Suprapubic skin (tissue), 4 donors: Measurements from ENCODE around the gene SCD5. TPM values are rescaled to one million over a fixed set of nuclear protein-coding genes. Genes with fewer than 3 reads are reported as not detected.

ENCODE experiments used
- DNase-seq, 2 donors: peaks; one replicate each; pipeline ENCODE4 v3.0.0-alpha.2; 2019; ENCODE audit warnings: low spot score in 2 of 2
- H3K27ac ChIP-seq: fragments of 200-600 bp; sonication (generic); one replicate; pipeline ENCODE4 v1.5.1; 2019
- H3K27me3 ChIP-seq: fragments of 200-600 bp; sonication (generic); one replicate; pipeline ENCODE4 v1.5.1; 2019
- H3K36me3 ChIP-seq: fragments of 200-600 bp; sonication (generic); one replicate; pipeline ENCODE4 v1.5.1; 2019
- H3K4me1 ChIP-seq: fragments of 200-600 bp; sonication (generic); one replicate; pipeline ENCODE4 v1.5.1; 2019
- H3K4me3 ChIP-seq: fragments of 200-600 bp; sonication (generic); one replicate; pipeline ENCODE4 v1.5.1; 2019; ENCODE audit warnings: mild to moderate bottlenecking
- H3K9me3 ChIP-seq: fragments of 200-600 bp; sonication (generic); one replicate; pipeline ENCODE4 v1.5.1; 2019
- CTCF ChIP-seq, 2 donors: fragments of 200-600 bp in 1 of 2; fragments of 450-650 bp in 1 of 2; sonication (generic) in 1 of 2; IDR thresholded peaks; one replicate each; pipeline ENCODE4 v1.5.1; 2016 to 2019; ENCODE audit warnings: antibody characterized with exemption in 2 of 2, mild to moderate bottlenecking in 1 of 2, moderate library complexity in 1 of 2
- EP300 ChIP-seq: sonication (generic); formaldehyde crosslinking; IDR thresholded peaks from one replicate; pipeline ENCODE4 v1.6.1; 2017; ENCODE audit warnings: antibody characterized with exemption
- POLR2A ChIP-seq, 2 donors: fragments of 450-650 bp; IDR thresholded peaks; one replicate each; pipeline ENCODE4 v1.6.1; 2017; ENCODE audit warnings: antibody characterized with exemption in 2 of 2, mild to moderate bottlenecking in 2 of 2, moderate library complexity in 2 of 2
- POLR2AphosphoS5 ChIP-seq, 3 donors: sonication (generic); formaldehyde crosslinking; IDR thresholded peaks; one replicate each; pipeline ENCODE4 v1.6.1; 2017; ENCODE audit warnings: antibody characterized with exemption in 3 of 3
- WGBS: methylation state at CpG from one replicate; pipeline ENCODE4 v1.1.5; 2018; 5-methylcytosine and 5-hydroxymethylcytosine counted together
- total RNA-seq, 4 donors: library from RNA; depleted of rRNA; stranded (reverse); fragments of >200 nt; gene quantifications; one replicate each; pipeline ENCODE4 v1.1.0, GENCODE V29; 2016

Gene SCD5
- total RNA-seq, 4 donors from 2014 or later: 5.6 to 13.2 (median 7.6) TPM

DNA sequence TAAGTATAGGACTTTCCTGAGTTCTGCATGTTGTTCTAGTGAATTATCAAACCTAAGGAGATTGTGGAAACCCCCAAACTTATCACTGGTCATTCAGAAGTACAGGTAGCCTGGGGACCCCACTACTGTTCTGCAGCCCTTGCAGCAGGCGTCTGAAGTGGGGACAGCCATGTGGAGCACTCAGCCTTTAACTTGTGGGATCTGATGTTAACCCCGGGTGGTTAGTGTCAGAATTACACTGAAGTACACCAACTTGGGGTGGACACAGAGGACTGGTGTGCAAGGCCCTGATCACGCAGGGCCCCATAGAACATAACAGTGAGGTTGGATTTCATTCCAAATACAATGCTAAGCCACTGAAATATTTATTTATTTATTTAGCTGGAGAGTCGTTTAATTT is 103.7 kb downstream of the SCD5 start:
- 88% methylated on average over 4 of the region's 4 CpGs for WGBS
- Histone ChIP-seq H3K27ac (no peak overlapping the region), H3K27me3 (no peaks in the 10 kb centered on the region), H3K9me3 (no peaks in the 10 kb centered on the region), H3K4me3 (no peak overlapping the region), H3K36me3 (no peaks in the 10 kb centered on the region), H3K4me1 (no peaks in the 10 kb centered on the region)
- TF ChIP-seq POLR2AphosphoS5 (IDR thresholded peaks at IDR 0.05) (no peak), EP300 (no peak), CTCF (IDR thresholded peaks at IDR 0.05) (no peak), POLR2A (IDR thresholded peaks at IDR 0.05) (no peak)
- no peak for DNase-seq

- Histone ChIP-seq H3K9me3 (no peaks in the 10 kb centered on the region), H3K27me3 (no peaks in the 10 kb centered on the region), H3K27ac (no peak overlapping the region), H3K36me3 (no peaks in the 10 kb centered on the region), H3K4me3 (no peak overlapping the region), H3K4me1 (no peaks in the 10 kb centered on the region)
- 85% methylated on average over 7 of the region's 8 CpGs for WGBS
- no peak for DNase-seq
- TF ChIP-seq EP300 (no peak), POLR2A (IDR thresholded peaks at IDR 0.05) (no peak), CTCF (IDR thresholded peaks at IDR 0.05) (no peak), POLR2AphosphoS5 (IDR thresholded peaks at IDR 0.05) (no peak)
Observed at GRCh38 chr4:82694046-82694445, 104.5 kb downstream of the SCD5 start.

- no peak for DNase-seq
- Histone ChIP-seq H3K4me3 (no peak overlapping the region), H3K27me3 (no peaks in the 10 kb centered on the region), H3K36me3 (no peaks in the 10 kb centered on the region), H3K27ac (no peak overlapping the region), H3K9me3 (no peaks in the 10 kb centered on the region), H3K4me1 (no peaks in the 10 kb centered on the region)
- WGBS: 100% methylated on average over 1 of the region's 18 CpGs
- TF ChIP-seq CTCF (IDR thresholded peaks at IDR 0.05) (no peak), POLR2A (IDR thresholded peaks at IDR 0.05) (no peak), EP300 (no peak), POLR2AphosphoS5 (IDR thresholded peaks at IDR 0.05) (no peak)
Observed at GRCh38 chr4:82692101-82692780, 106.4 kb downstream of the SCD5 start.

- DNase-seq: no peak
- Histone ChIP-seq H3K4me1 (no peaks in the 10 kb centered on the region), H3K36me3 (no peaks in the 10 kb centered on the region), H3K27ac (no peak overlapping the region), H3K4me3 (no peak overlapping the region), H3K9me3 (no peaks in the 10 kb centered on the region), H3K27me3 (no peaks in the 10 kb centered on the region)
- WGBS: 83% methylated on average over 1 of the region's 2 CpGs
- TF ChIP-seq POLR2AphosphoS5 (IDR thresholded peaks at IDR 0.05) (no peak), EP300 (no peak), CTCF (IDR thresholded peaks at IDR 0.05) (no peak)
Observed at GRCh38 chr4:82691431-82691830, 107.2 kb downstream of the SCD5 start.

- Histone ChIP-seq H3K36me3 (no peaks in the 10 kb centered on the region), H3K27ac (no peak overlapping the region), H3K9me3 (no peaks in the 10 kb centered on the region), H3K4me1 (no peaks in the 10 kb centered on the region), H3K27me3 (no peaks in the 10 kb centered on the region), H3K4me3 (no peak overlapping the region)
- no peak for DNase-seq
- 43% methylated on average over 6 of the region's 6 CpGs for WGBS
- TF ChIP-seq POLR2A (IDR thresholded peaks at IDR 0.05) (no peak), EP300 (no peak), POLR2AphosphoS5 (IDR thresholded peaks at IDR 0.05) (no peak), CTCF (IDR thresholded peaks at IDR 0.05) (no peak)
Observed at GRCh38 chr4:82688091-82688795, 110.4 kb downstream of the SCD5 start.
